RWPE1 (cell line): ENCODE data around the gene ARL6IP4.

ENCODE experiments used
- CTCF ChIA-PET: fragments of 350-600 bp; sonication (Branson Sonifier 250); formaldehyde crosslinking; extraction: SDS; loops from one replicate; lab custom pipeline; 2021; lab: Yijun Ruan, JAX
- POLR2A ChIA-PET: fragments of 400-600 bp; formaldehyde crosslinking; extraction: SDS; loops from one replicate; lab custom pipeline; 2020; ENCODE audit warnings: antibody characterized with exemption; ENCODE audit not compliant: low non-redundant PET; lab: Yijun Ruan, JAX
- DNase-seq: peaks from one replicate; pipeline ENCODE4 v3.0.0; 2012; ENCODE audit warnings: low spot score
- H3K27ac ChIP-seq: fragments of 450-650 bp; 2 replicates; pipeline ENCODE4 v1.5.1; 2017
- CTCF ChIP-seq: fragments of 450-650 bp; conservative IDR thresholded peaks from 2 replicates; pipeline ENCODE4 v1.5.1; 2017; ENCODE audit warnings: low read depth, mild to moderate bottlenecking

Gene ARL6IP4

GRCh38 chr12:122969676-122970075, 10.8 kb upstream of the ARL6IP4 start:
- no peak for DNase-seq
- POLR2A ChIA-PET, result interaction anchor here (0.7 kb wide), 1 partner anchor 263 kb away, joined by 5 read pairs; no protein-coding TSS in a partner anchor

GRCh38 chr12:122974274-122974891, 6.1 kb upstream of the ARL6IP4 start:
- H3K27ac ChIP-seq, result peak overlapping the region; percentile 97
- DNase-seq, result peak; percentile 95
- CTCF ChIA-PET, result interaction anchor here (0.5 to 0.6 kb wide), 3 partner anchors 18 to 279 kb away, joined by 3 to 4 read pairs (median 3); no protein-coding TSS in a partner anchor
- POLR2A ChIA-PET, result interaction anchor here (0.6 kb wide), 1 partner anchor 731 kb away, joined by 6 read pairs; no protein-coding TSS in a partner anchor
- TF ChIP-seq CTCF, result no peak

More at GRCh38 chr12:122969676-122970075, 10.8 kb upstream of the ARL6IP4 start:
- H3K27ac ChIP-seq, result no peak overlapping the region
- CTCF ChIA-PET, result interaction anchor here (1.0 kb wide), 1 partner anchor 11 kb away, joined by 3 read pairs; the partner anchor contains the start of gene ARL6IP4
- no peak for TF ChIP-seq CTCF

GRCh38 chr12:122974892-122975789, 5.3 kb upstream of the ARL6IP4 start, which contains the start of gene OGFOD2:
Gene OGFOD2, plus strand, starts transcription at chr12:122975244. Its CDS starts 8 bp downstream, at chr12:122975252.
- ChIA-PET CTCF (interaction anchor here (0.5 to 1.1 kb wide), 3 partner anchors 23 to 181 kb away, joined by 3 read pairs; no protein-coding TSS in a partner anchor), POLR2A (interaction anchor here (0.5 to 1.6 kb wide), 5 partner anchors 9 to 730 kb away, joined by 3 to 6 read pairs (median 3); no protein-coding TSS in a partner anchor)
- H3K27ac ChIP-seq, result peak within 1 kb of the TSS; percentile 97
- peak; percentile 90 for DNase-seq
- no peak for TF ChIP-seq CTCF

GRCh38 chr12:122975790-122976647, 4.5 kb upstream of the ARL6IP4 start:
- H3K27ac ChIP-seq, result peak overlapping the region; percentile 97
- CTCF ChIA-PET, result interaction anchor here (1.1 kb wide), 1 partner anchor 23 kb away, joined by 3 read pairs; no protein-coding TSS in a partner anchor
- DNase-seq, result no peak

GRCh38 chr12:122976648-122976975, 3.9 kb upstream of the ARL6IP4 start:
- peak overlapping the region; percentile 97 for H3K27ac ChIP-seq
- no peak for TF ChIP-seq CTCF
- CTCF ChIA-PET, result no interaction called here
- POLR2A ChIA-PET, result interaction anchor here (0.6 to 1.3 kb wide), 2 partner anchors 110 to 257 kb away, joined by 3 to 4 read pairs; partner anchors contain the start of gene MTRFR
- DNase-seq, result no peak

More at GRCh38 chr12:122975790-122976647, 4.5 kb upstream of the ARL6IP4 start:
- TF ChIP-seq CTCF, result no peak
- POLR2A ChIA-PET, result interaction anchor here (0.5 to 1.6 kb wide), 4 partner anchors 8 to 257 kb away, joined by 3 to 7 read pairs (median 4); partner anchors contain the start of gene MTRFR
